Mesenchymal stem cell (in vitro differentiated cells and primary cell): ENCODE measurements around the gene SAMHD1.

ENCODE experiments used
- DNase-seq: peaks from one replicate; pipeline ENCODE4 v3.0.0-alpha.2; 2013
- H2AFZ ChIP-seq: one replicate; pipeline ENCODE4 v1.6.1; 2013; ENCODE audit warnings: low read depth, mild to moderate bottlenecking, control low read depth, inconsistent platforms, low read length, moderate library complexity
- H2AK5ac ChIP-seq: 2 replicates; pipeline ENCODE4 v1.6.1; 2013; ENCODE audit warnings: low read length, moderate library complexity, mild to moderate bottlenecking, inconsistent platforms; ENCODE audit not compliant: severe bottlenecking
- H2BK120ac ChIP-seq: one replicate; pipeline ENCODE4 v1.6.1; 2013; ENCODE audit warnings: low read depth, mild to moderate bottlenecking, inconsistent platforms, low read length, moderate library complexity
- H2BK12ac ChIP-seq, 2 experiments: one replicate each; pipeline ENCODE4 v1.6.1; 2013; ENCODE audit warnings: inconsistent platforms in 2 of 2, low read length in 2 of 2, mild to moderate bottlenecking in 2 of 2, moderate library complexity in 2 of 2, control low read depth in 1 of 2
- H2BK15ac ChIP-seq: one replicate; pipeline ENCODE4 v1.6.1; 2013; ENCODE audit warnings: mild to moderate bottlenecking, low read depth, inconsistent platforms; ENCODE audit not compliant: poor library complexity, severe bottlenecking
- H2BK5ac ChIP-seq: 2 replicates; pipeline ENCODE4 v1.6.1; 2013; ENCODE audit warnings: low read depth, mild to moderate bottlenecking, low read length, control low read depth, inconsistent platforms; ENCODE audit not compliant: poor library complexity, severe bottlenecking
- H3K14ac ChIP-seq, 2 experiments: one replicate each; pipeline ENCODE4 v1.6.1; 2013; ENCODE audit warnings: inconsistent platforms in 2 of 2, low read length in 2 of 2, control low read depth in 1 of 2, mild to moderate bottlenecking in 1 of 2, moderate library complexity in 1 of 2
- H3K18ac ChIP-seq, 2 experiments: one replicate each; pipeline ENCODE4 v1.6.1; 2013; ENCODE audit warnings: inconsistent platforms in 2 of 2, low read length in 2 of 2, control low read depth in 1 of 2, low read depth in 1 of 2, mild to moderate bottlenecking in 1 of 2
- H3K23ac ChIP-seq, 2 experiments: one replicate each; pipeline ENCODE4 v1.6.1; 2013; ENCODE audit warnings: inconsistent platforms in 2 of 2, low read length in 2 of 2, mild to moderate bottlenecking in 2 of 2, moderate library complexity in 2 of 2, control low read depth in 1 of 2
- H3K27ac ChIP-seq: 2 replicates; pipeline ENCODE4 v1.5.1; 2013; ENCODE audit warnings: mild to moderate bottlenecking, moderate library complexity, low read length, control low read depth, inconsistent platforms; ENCODE audit not compliant: poor library complexity, severe bottlenecking
- H3K27me3 ChIP-seq, 2 experiments: 2 replicates each; pipeline versions ENCODE4 v1.6.1 to v1.7.0; 2013; ENCODE audit warnings: low read length in 2 of 2, mild to moderate bottlenecking in 2 of 2, moderate library complexity in 2 of 2, control low read depth in 1 of 2, inconsistent platforms in 1 of 2; ENCODE audit not compliant: control insufficient read depth in 1 of 2, insufficient read depth in 1 of 2
- H3K36me3 ChIP-seq, 2 experiments: 2 replicates each; pipeline versions ENCODE4 v1.6.1 to v1.7.0; 2013; ENCODE audit warnings: low read length in 2 of 2, control low read depth in 1 of 2, inconsistent platforms in 1 of 2, low read depth in 1 of 2, mild to moderate bottlenecking in 1 of 2; ENCODE audit not compliant: insufficient read depth in 2 of 2, control insufficient read depth in 1 of 2
- H3K4ac ChIP-seq, 2 experiments: one replicate each; pipeline ENCODE4 v1.6.1; 2013; ENCODE audit warnings: inconsistent platforms in 2 of 2, low read length in 2 of 2, mild to moderate bottlenecking in 2 of 2, moderate library complexity in 2 of 2, control low read depth in 1 of 2, low read depth in 1 of 2
- H3K4me1 ChIP-seq: 2 replicates; pipeline ENCODE4 v1.6.1; 2013; ENCODE audit warnings: low read depth, low read length, control low read depth; ENCODE audit not compliant: control insufficient read depth, insufficient read depth
- H3K4me2 ChIP-seq: 2 replicates; pipeline ENCODE4 v1.6.1; 2013; ENCODE audit warnings: low read length, mild to moderate bottlenecking, inconsistent platforms; ENCODE audit not compliant: poor library complexity, severe bottlenecking
- H3K4me3 ChIP-seq, 2 experiments: 2 replicates each; pipeline versions ENCODE4 v1.5.1 to v1.7.0; 2013; ENCODE audit warnings: low read length in 2 of 2, mild to moderate bottlenecking in 2 of 2, control low read depth in 1 of 2, low read depth in 1 of 2; ENCODE audit not compliant: insufficient read depth in 1 of 2
- H3K79me1 ChIP-seq: replicated peaks from 2 replicates; pipeline ENCODE4 v1.6.1; 2013; ENCODE audit warnings: mild to moderate bottlenecking, control low read depth, low read length, inconsistent platforms; ENCODE audit not compliant: poor library complexity, severe bottlenecking
- H3K9ac ChIP-seq: 2 replicates; pipeline ENCODE4 v1.7.0; 2013; ENCODE audit warnings: mild to moderate bottlenecking, low read length, moderate library complexity
- H3K9me3 ChIP-seq: 2 replicates; pipeline ENCODE4 v1.7.0; 2013; ENCODE audit warnings: mild to moderate bottlenecking, low read length; ENCODE audit not compliant: control insufficient read depth
- H4K8ac ChIP-seq: one replicate; pipeline ENCODE4 v1.6.1; 2013; ENCODE audit warnings: inconsistent platforms, mild to moderate bottlenecking, low read length, moderate library complexity
- H4K91ac ChIP-seq: one replicate; pipeline ENCODE4 v1.6.1; 2013; ENCODE audit warnings: mild to moderate bottlenecking, low read length, inconsistent platforms
- WGBS: methylation state at CpG from one replicate; pipeline ENCODE4 v1.1.7; 2013; ENCODE audit warnings: mixed read lengths; 5-methylcytosine and 5-hydroxymethylcytosine counted together

The SAMHD1 gene

GRCh38 chr20:36865076-36865860 is 86.2 kb downstream of the SAMHD1 start:
- Histone ChIP-seq H2AFZ (peak overlapping the region; percentile 43), H3K4me1 (peaks cover 38% of the 10 kb centered on the region), H3K27me3 (no peaks in the 10 kb centered on the region), H2BK12ac (no peak overlapping the region), H3K23ac (no peak overlapping the region), H2BK15ac (no peak overlapping the region), H3K36me3 (peaks cover 7 to 8% of the 10 kb centered on the region in 2 experiments), H3K18ac (no peak overlapping the region), H3K27ac (no peak overlapping the region), H3K4ac (no peak overlapping the region), H4K8ac (no peak overlapping the region), H2AK5ac (no peak overlapping the region), H3K4me2 (no peak overlapping the region), H4K91ac (no peak overlapping the region), H3K9me3 (no peaks in the 10 kb centered on the region), H3K4me3 (no peak overlapping the region), H3K14ac (no peak overlapping the region), H3K9ac (no peak overlapping the region), H2BK120ac (no peak overlapping the region), H2BK5ac (no peak overlapping the region), H3K79me1 (peaks cover 3% of the 10 kb centered on the region)
- 69% methylated on average over 9 of the region's 9 CpGs for WGBS
- no peak for DNase-seq

GRCh38 chr20:36862857-36863668 is 88.4 kb downstream of the SAMHD1 start:
- Histone ChIP-seq H2AFZ (peak overlapping the region; percentile 73), H2BK12ac (peak overlapping the region in 1 of 2 experiments; percentile 89), H4K91ac (peak overlapping the region; percentile 79), H4K8ac (no peak overlapping the region), H2BK15ac (no peak overlapping the region), H3K9me3 (no peaks in the 10 kb centered on the region), H3K27me3 (no peaks in the 10 kb centered on the region), H3K4me2 (peak overlapping the region; percentile 50), H2AK5ac (no peak overlapping the region), H3K9ac (peak overlapping the region; percentile 89), H3K4me3 (peak overlapping the region; percentile 83), H3K23ac (peak overlapping the region; percentile 20 to 89), H3K18ac (peak overlapping the region; percentile 68 to 98), H2BK5ac (peak overlapping the region; percentile 67), H3K36me3 (peaks cover 11 to 15% of the 10 kb centered on the region in 2 experiments), H3K79me1 (peaks cover 3% of the 10 kb centered on the region), H3K27ac (no peak overlapping the region), H2BK120ac (peak overlapping the region; percentile 27), H3K4me1 (peaks cover 42% of the 10 kb centered on the region), H3K14ac (peak overlapping the region in 1 of 2 experiments; percentile 98), H3K4ac (peak overlapping the region; percentile 79 to 87)
- no peak for DNase-seq
- WGBS: under 1% methylated on average over 79 of the region's 129 CpGs

- Histone ChIP-seq H2BK5ac (no peak overlapping the region), H3K4ac (peak overlapping the region; percentile 35 to 87), H3K18ac (peak overlapping the region; percentile 55 to 91), H4K91ac (no peak overlapping the region), H3K4me2 (peak overlapping the region; percentile 50), H3K4me3 (peak overlapping the region; percentile 83), H2BK120ac (no peak overlapping the region), H3K36me3 (peaks cover 15 to 19% of the 10 kb centered on the region in 2 experiments), H3K23ac (peak overlapping the region in 1 of 2 experiments; percentile 89), H3K14ac (peak overlapping the region in 1 of 2 experiments; percentile 98), H3K27ac (peak overlapping the region; percentile 43), H2AK5ac (no peak overlapping the region), H2BK15ac (peak overlapping the region; percentile 95), H2AFZ (no peak overlapping the region), H3K9me3 (no peaks in the 10 kb centered on the region), H4K8ac (peak overlapping the region; percentile 19), H3K9ac (peak overlapping the region; percentile 89), H3K27me3 (no peaks in the 10 kb centered on the region), H3K79me1 (peaks cover 3% of the 10 kb centered on the region), H2BK12ac (peak overlapping the region in 1 of 2 experiments; percentile 81), H3K4me1 (peaks cover 50% of the 10 kb centered on the region)
- 3% methylated on average over 35 of the region's 45 CpGs for WGBS
- DNase-seq: peak; percentile 93
Measured at GRCh38 chr20:36861875-36862801, 89.4 kb downstream of the SAMHD1 start.
